WI38 (cell line): Measurements from ENCODE around the gene GLYAT.

Experiments
- H3K4me3 ChIP-seq: 2 replicates; pipeline ENCODE4 v1.5.1; 2011; ENCODE audit warnings: low read depth, mild to moderate bottlenecking, control low read depth, low read length
- TF ChIP-seq, protein P1 (sequence below): IDR thresholded peaks from 2 replicates; pipeline ENCODE4 v1.5.1; 2012; ENCODE audit warnings: low read depth, mild to moderate bottlenecking, control low read depth, low read length

GLYAT gene

DNA sequence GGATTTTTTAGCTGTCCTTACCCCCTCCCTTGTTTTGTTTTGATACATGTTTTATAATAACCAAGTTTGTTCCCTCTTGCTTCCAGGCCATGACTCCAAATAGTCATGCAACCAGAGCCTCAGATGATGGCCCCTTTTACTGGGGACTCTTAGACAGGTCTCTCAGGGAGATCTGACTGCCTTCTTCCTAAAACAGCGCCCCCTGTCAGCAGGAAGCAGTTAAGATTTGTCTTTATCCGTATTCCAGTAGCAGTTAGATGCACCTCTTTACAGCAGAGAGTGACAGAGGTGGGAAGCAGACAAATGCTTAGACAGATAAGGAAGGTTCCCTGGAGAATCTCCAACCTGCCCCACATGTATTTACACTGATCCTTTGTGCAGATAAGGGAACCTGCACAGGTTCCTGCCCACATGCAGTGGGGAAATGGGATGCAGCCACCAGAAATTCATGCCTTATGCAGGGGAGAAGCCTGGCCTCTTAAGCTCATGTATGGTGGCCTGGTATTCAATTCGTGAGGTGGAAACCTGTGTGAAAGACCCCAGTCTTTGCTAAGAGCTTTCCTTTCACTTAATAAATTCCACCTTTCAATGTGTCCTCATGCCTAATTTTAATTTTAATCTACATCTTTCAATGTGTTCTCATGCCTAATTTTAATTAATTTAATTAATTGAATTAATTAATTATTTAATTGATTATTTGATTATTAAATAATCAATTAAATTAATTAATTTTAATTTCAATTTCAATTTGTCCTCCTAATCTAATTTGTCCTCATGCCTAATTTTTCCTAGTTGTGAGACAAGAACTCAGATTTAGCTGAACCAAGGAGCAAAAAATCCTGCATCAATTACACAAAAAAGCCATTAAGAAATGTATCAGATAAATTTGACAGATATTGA lies 11.5 kb upstream of the GLYAT start:
- TF ChIP-seq, protein P1, sequence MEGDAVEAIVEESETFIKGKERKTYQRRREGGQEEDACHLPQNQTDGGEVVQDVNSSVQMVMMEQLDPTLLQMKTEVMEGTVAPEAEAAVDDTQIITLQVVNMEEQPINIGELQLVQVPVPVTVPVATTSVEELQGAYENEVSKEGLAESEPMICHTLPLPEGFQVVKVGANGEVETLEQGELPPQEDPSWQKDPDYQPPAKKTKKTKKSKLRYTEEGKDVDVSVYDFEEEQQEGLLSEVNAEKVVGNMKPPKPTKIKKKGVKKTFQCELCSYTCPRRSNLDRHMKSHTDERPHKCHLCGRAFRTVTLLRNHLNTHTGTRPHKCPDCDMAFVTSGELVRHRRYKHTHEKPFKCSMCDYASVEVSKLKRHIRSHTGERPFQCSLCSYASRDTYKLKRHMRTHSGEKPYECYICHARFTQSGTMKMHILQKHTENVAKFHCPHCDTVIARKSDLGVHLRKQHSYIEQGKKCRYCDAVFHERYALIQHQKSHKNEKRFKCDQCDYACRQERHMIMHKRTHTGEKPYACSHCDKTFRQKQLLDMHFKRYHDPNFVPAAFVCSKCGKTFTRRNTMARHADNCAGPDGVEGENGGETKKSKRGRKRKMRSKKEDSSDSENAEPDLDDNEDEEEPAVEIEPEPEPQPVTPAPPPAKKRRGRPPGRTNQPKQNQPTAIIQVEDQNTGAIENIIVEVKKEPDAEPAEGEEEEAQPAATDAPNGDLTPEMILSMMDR, result no peak; the same call in 1 of the 2 replicates
- H3K4me3 ChIP-seq, result no peak overlapping the region

DNA sequence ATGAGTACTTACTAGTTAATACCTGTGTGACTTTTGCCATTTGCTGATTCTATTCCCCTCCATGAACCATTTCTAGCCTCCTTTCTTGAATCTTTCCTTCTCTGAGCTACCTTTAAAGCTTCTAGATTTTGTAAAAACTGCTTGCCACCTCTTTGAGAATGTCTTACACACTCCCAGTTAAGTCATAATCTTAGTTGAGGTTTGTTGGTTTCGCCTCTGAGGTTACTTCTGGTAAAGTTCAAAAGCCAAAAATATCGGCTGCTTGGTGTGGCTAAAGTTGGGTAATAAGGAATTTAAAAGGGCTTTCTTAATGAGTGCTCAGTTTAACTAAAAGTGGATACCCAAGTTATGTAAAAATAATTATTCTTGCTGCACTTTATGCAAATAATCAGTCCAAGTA lies 10.4 kb upstream of the GLYAT start:
- H3K4me3 ChIP-seq, result no peak overlapping the region
- TF ChIP-seq, protein P1, result no peak

DNA sequence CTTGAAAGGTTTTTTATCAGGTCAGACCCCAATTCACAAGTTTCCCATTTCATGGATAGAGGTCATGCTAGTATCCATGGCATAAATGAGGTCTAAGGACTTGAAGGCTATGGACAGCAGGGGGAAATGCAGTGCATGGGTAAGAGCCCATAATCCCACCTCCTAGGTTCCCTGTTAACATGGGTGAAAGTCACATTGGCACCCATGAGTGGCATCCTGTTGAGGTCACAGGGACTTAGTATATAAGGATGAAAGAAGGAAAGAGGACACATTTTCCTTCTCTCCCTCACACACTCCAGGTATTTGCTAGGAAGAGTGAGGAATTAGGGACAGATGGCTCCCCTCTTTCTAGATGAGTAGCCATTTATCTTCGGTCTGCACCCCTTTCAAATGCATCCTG lies 9.4 kb upstream of the GLYAT start:
- TF ChIP-seq, protein P1, result no peak
- H3K4me3 ChIP-seq, result no peak overlapping the region

DNA sequence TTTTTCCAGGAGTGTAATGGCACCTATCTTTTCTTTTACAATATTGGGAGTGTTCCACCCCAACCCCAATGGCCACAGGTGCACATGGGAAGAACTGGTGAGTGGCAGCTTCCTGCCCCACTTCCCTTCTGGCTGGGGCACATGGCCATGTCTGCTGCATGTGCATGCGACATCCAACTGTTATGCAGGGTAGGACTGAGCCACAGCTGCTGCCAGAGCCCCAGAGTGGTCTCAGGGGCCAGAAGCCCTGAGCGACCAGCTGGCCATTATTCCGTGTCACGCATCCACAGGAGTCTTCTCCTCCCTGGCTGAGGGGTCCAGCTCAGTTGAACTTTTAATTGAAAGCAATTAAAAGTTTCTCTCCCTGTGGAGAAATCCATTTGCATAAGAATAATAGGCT lies 8.7 kb upstream of the GLYAT start:
- H3K4me3 ChIP-seq, result no peak overlapping the region
- TF ChIP-seq, protein P1, result no peak

DNA sequence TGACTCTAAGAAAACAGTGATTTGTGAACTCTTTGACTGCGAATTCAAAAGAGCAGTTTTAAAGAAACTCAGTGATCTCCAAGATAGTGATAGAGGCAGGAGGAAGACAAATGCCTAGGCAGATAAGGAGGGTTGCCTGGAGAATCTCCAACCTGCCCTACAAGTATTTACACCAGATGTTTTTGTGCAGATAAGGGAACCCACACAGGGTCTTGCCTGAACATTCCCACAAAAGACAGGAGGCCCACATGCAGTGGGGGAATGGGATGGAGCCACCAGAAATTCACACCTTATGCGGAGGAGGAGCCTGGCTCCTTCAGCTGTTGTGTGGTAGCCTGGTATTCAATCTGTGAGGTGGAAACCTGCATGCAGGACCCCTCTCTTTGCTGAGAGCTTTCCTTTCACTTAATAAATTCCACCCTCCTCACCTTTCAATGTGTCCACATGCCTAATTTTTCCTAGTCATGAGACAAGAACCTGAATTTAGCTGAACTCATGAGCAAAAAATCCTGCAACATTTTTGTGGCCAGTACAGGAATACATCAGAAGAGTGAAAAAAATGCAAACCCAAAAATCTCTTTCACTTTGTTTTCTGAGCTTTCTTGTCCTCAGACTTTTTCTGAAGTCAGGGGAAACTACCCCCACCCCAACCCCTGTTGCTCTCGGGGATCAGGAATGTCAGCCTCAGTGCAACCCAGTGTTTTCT lies 8.1 kb upstream of the GLYAT start:
- H3K4me3 ChIP-seq, result no peak overlapping the region
- TF ChIP-seq, protein P1, result no peak

DNA sequence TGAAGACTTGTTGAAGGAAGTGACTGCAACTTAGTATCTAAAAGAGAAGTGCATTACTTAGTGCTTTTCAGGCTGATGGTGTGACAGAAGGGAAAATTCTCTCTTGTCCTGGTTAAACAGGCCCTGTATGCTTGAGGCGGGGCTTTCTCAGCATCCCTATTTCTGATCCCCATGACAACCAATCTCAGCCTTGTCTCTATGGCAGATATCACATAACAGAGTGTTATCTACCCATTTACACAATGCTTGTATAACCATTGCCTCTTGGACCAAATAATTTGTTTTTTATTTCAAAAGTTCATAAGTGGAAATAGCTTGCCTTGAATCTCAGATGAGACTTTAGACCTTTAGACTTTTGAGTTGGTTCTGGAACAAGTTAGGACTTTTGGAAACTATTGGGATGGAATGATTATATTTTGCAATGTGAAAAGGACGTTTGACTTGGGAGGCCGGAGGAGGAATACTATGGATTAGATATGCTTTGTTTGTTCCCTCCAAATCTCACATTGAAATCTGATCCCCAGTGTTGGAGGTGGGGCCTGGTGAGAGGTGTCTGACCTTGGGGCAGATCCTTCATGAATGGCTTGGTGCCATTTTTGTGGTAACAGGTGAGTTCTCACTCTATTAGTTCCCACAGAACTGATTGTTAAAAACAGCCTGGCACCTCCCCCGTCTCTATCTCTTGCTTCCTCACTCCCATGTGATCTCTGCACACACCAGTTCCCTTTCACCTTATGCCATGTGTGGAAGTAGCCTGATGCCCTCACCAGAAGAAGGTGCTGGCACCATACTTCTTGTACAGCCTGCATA lies 3.1 kb upstream of the GLYAT start:
- no peak overlapping the region for H3K4me3 ChIP-seq

More for the DNA sequence above, 3.1 kb upstream of the GLYAT start:
- TF ChIP-seq, protein P1, result no peak
